Measurements from ENCODE around the gene TDRD10. TPM values are rescaled to one million over a fixed set of nuclear protein-coding genes. Genes with fewer than 3 reads are reported as not detected.

Gene TDRD10
- total RNA-seq, 6 experiments from 2014 or later: not detected

GRCh38 chr1:154556422-154556821, 54.4 kb downstream of the TDRD10 start:
- H3K4me3 Mint-ChIP-seq: peak overlapping the region; percentile 94
- peaks cover 39% of the 10 kb centered on the region for H3K4me1 Mint-ChIP-seq (ENCODE audit: low read depth)

GRCh38 chr1:154557248-154557938, 55.4 kb downstream of the TDRD10 start:
- no peak for TF ChIP-seq CTCF (IDR thresholded peaks at IDR 0.05)
- Mint-ChIP-seq H3K4me3 (peak overlapping the region; percentile 94), H3K4me1 (ENCODE audit: low read depth) (peaks cover 39% of the 10 kb centered on the region), H3K9me3 (no peaks in the 10 kb centered on the region), H3K27ac (peak overlapping the region; percentile 87), H3K36me3 (ENCODE audit: low read depth) (peaks cover 46% of the 10 kb centered on the region), H3K27me3 (ENCODE audit: insufficient read depth) (no peaks in the 10 kb centered on the region)
- DNase-seq: no peak

More at GRCh38 chr1:154556422-154556821, 54.4 kb downstream of the TDRD10 start:
- Mint-ChIP-seq H3K36me3 (ENCODE audit: low read depth) (peaks cover 49% of the 10 kb centered on the region), H3K9me3 (no peaks in the 10 kb centered on the region), H3K27ac (peak overlapping the region; percentile 53), H3K27me3 (ENCODE audit: insufficient read depth) (no peaks in the 10 kb centered on the region)
- DNase-seq: peak; percentile 18
- TF ChIP-seq CTCF (IDR thresholded peaks at IDR 0.05): no peak

GRCh38 chr1:154557939-154558719, 56.1 kb downstream of the TDRD10 start, which contains the start of gene UBE2Q1:
Gene UBE2Q1, minus strand, starts transcription at chr1:154558662. Its CDS starts 109 bp downstream, at chr1:154558553.
- H3K27me3 Mint-ChIP-seq (ENCODE audit: insufficient read depth): 0 out of 2 replicates have a peak, but pooled peaks cover 1% of the 10 kb centered on the region
- H3K9me3 Mint-ChIP-seq: no peaks in the 10 kb centered on the region
- peaks cover 36% of the 10 kb centered on the region for H3K4me1 Mint-ChIP-seq (ENCODE audit: low read depth)
- H3K27ac Mint-ChIP-seq: peak within 1 kb of the TSS; percentile 98
- peak within 1 kb of the TSS; percentile 96 for H3K4me3 Mint-ChIP-seq
- no peak for TF ChIP-seq CTCF (IDR thresholded peaks at IDR 0.05)
- H3K36me3 Mint-ChIP-seq (ENCODE audit: low read depth): peaks cover 39% of the 10 kb centered on the region
- no peak for DNase-seq

- peak; percentile 99 for DNase-seq
- Mint-ChIP-seq H3K27ac (peak overlapping the region; percentile 98), H3K9me3 (no peaks in the 10 kb centered on the region), H3K27me3 (ENCODE audit: insufficient read depth) (peaks cover 3% of the 10 kb centered on the region), H3K4me1 (ENCODE audit: low read depth) (peaks cover 28% of the 10 kb centered on the region), H3K36me3 (ENCODE audit: low read depth) (peaks cover 31% of the 10 kb centered on the region), H3K4me3 (peak overlapping the region; percentile 96)
- TF ChIP-seq CTCF (IDR thresholded peaks at IDR 0.05): no peak
Observed at GRCh38 chr1:154558720-154559465, 56.9 kb downstream of the TDRD10 start.

- Mint-ChIP-seq H3K9me3 (no peaks in the 10 kb centered on the region), H3K27me3 (ENCODE audit: insufficient read depth) (peaks cover 5% of the 10 kb centered on the region), H3K4me1 (ENCODE audit: low read depth) (peaks cover 26% of the 10 kb centered on the region), H3K36me3 (ENCODE audit: low read depth) (peaks cover 28% of the 10 kb centered on the region), H3K4me3 (peak overlapping the region; percentile 96), H3K27ac (peak overlapping the region; percentile 98)
- peak; percentile 96 for TF ChIP-seq CTCF (IDR thresholded peaks at IDR 0.05)
- peak; percentile 95 for DNase-seq
Observed at GRCh38 chr1:154559466-154560044, 57.5 kb downstream of the TDRD10 start.

Data from HFFc6 (cell line).